Measurements from ENCODE around the gene FAM149A. TPM values are rescaled to one million over a fixed set of nuclear protein-coding genes. Genes with fewer than 3 reads are reported as not detected.

The FAM149A gene
- total RNA-seq, 1 experiment from 2014 or later, result 12.5 TPM

- Histone ChIP-seq H3K27me3 (no peaks in the 10 kb centered on the region; the same call in 1 of the 2 replicates), H3K9me3 (no peaks in the 10 kb centered on the region), H3K36me3 (no peaks in the 10 kb centered on the region), H3K4me3 (no peak overlapping the region)
- DNase-seq, result no peak
These were observed 65.7 kb downstream of the FAM149A start for GRCh38 chr4:186169945-186170802.

- no peak for DNase-seq
- H3K27me3 ChIP-seq, result no peaks in the 10 kb centered on the region; the same call in 1 of the 2 replicates
These were observed 66.5 kb downstream of the FAM149A start for GRCh38 chr4:186170966-186171365.

GRCh38 chr4:186172546-186172945, 68.0 kb downstream of the FAM149A start:
- Histone ChIP-seq H3K4me3 (no peak overlapping the region), H3K9me3 (no peaks in the 10 kb centered on the region), H3K27me3 (no peaks in the 10 kb centered on the region; the same call in 1 of the 2 replicates), H3K36me3 (no peaks in the 10 kb centered on the region)
- no peak for DNase-seq

More at GRCh38 chr4:186170966-186171365, 66.5 kb downstream of the FAM149A start:
- Histone ChIP-seq H3K9me3 (no peaks in the 10 kb centered on the region), H3K4me3 (no peak overlapping the region), H3K36me3 (no peaks in the 10 kb centered on the region)

- Histone ChIP-seq H3K4me3 (no peak overlapping the region), H3K36me3 (no peaks in the 10 kb centered on the region), H3K9me3 (no peaks in the 10 kb centered on the region), H3K27me3 (no peaks in the 10 kb centered on the region)
- DNase-seq, result no peak
These were observed 83.6 kb downstream of the FAM149A start for GRCh38 chr4:186188107-186188506.

GRCh38 chr4:186189656-186190055, 85.2 kb downstream of the FAM149A start:
- no peaks in the 10 kb centered on the region for H3K9me3 ChIP-seq
- no peak for DNase-seq
- H3K27me3 ChIP-seq, result no peaks in the 10 kb centered on the region
- H3K36me3 ChIP-seq, result no peaks in the 10 kb centered on the region
- no peak overlapping the region; the same call in 1 of the 2 replicates for H3K4me3 ChIP-seq

GRCh38 chr4:186190581-186191199, 86.2 kb downstream of the FAM149A start:
- peak overlapping the region; percentile 76 for H3K4me3 ChIP-seq
- peak; percentile 72 for DNase-seq
- no peaks in the 10 kb centered on the region for H3K27me3 ChIP-seq
- no peaks in the 10 kb centered on the region; the same call in 1 of the 2 replicates for H3K36me3 ChIP-seq
- no peaks in the 10 kb centered on the region for H3K9me3 ChIP-seq

GRCh38 chr4:186191200-186192065, 86.9 kb downstream of the FAM149A start, which contains the start of gene CYP4V2:
TSS of gene CYP4V2 (plus strand) at chr4:186191567. CDS start at chr4:186191824, 257 bp downstream.
- DNase-seq, result peak; percentile 90
- Histone ChIP-seq H3K27me3 (no peaks in the 10 kb centered on the region), H3K9me3 (no peaks in the 10 kb centered on the region), H3K4me3 (peak within 1 kb of the TSS; percentile 76), H3K36me3 (no peaks in the 10 kb centered on the region; the same call in 1 of the 2 replicates)

GRCh38 chr4:186192066-186192612, 87.6 kb downstream of the FAM149A start:
- no peaks in the 10 kb centered on the region for H3K9me3 ChIP-seq
- peak; percentile 72 for DNase-seq
- no peaks in the 10 kb centered on the region for H3K27me3 ChIP-seq
- H3K36me3 ChIP-seq, result peaks cover 2% of the 10 kb centered on the region
- peak overlapping the region; percentile 76 for H3K4me3 ChIP-seq

GRCh38 chr4:186193851-186194250, 89.3 kb downstream of the FAM149A start:
- H3K4me3 ChIP-seq, result no peak overlapping the region
- DNase-seq, result no peak
- H3K36me3 ChIP-seq, result peaks cover 2% of the 10 kb centered on the region
- H3K27me3 ChIP-seq, result no peaks in the 10 kb centered on the region
- no peaks in the 10 kb centered on the region for H3K9me3 ChIP-seq

- no peaks in the 10 kb centered on the region for H3K9me3 ChIP-seq
- no peak overlapping the region for H3K4me3 ChIP-seq
- H3K27me3 ChIP-seq, result no peaks in the 10 kb centered on the region
- DNase-seq, result no peak
- H3K36me3 ChIP-seq, result peaks cover 2% of the 10 kb centered on the region
These were observed 91.6 kb downstream of the FAM149A start for GRCh38 chr4:186196063-186196462.

- H3K4me3 ChIP-seq, result no peak overlapping the region
- no peaks in the 10 kb centered on the region for H3K27me3 ChIP-seq
- H3K36me3 ChIP-seq, result peaks cover 2% of the 10 kb centered on the region; the same call in 1 of the 2 replicates
- no peaks in the 10 kb centered on the region for H3K9me3 ChIP-seq
- no peak for DNase-seq
These were observed 96.0 kb downstream of the FAM149A start for GRCh38 chr4:186200516-186200915.

- Histone ChIP-seq H3K9me3 (no peaks in the 10 kb centered on the region), H3K4me3 (no peak overlapping the region), H3K27me3 (no peaks in the 10 kb centered on the region), H3K36me3 (peaks cover 2% of the 10 kb centered on the region; the same call in 1 of the 2 replicates)
- no peak for DNase-seq
These were observed 96.5 kb downstream of the FAM149A start for GRCh38 chr4:186201010-186201409.

- no peaks in the 10 kb centered on the region for H3K9me3 ChIP-seq
- peaks cover 2% of the 10 kb centered on the region; the same call in 1 of the 2 replicates for H3K36me3 ChIP-seq
- peak; percentile 10 for DNase-seq
- H3K27me3 ChIP-seq, result no peaks in the 10 kb centered on the region
- no peak overlapping the region for H3K4me3 ChIP-seq
These were observed 97.2 kb downstream of the FAM149A start for GRCh38 chr4:186201535-186202230.

GRCh38 chr4:186202490-186203140, 98.1 kb downstream of the FAM149A start:
- no peak for DNase-seq
- Histone ChIP-seq H3K4me3 (no peak overlapping the region), H3K9me3 (no peaks in the 10 kb centered on the region), H3K27me3 (no peaks in the 10 kb centered on the region), H3K36me3 (no peaks in the 10 kb centered on the region)

- Histone ChIP-seq H3K27me3 (no peaks in the 10 kb centered on the region), H3K4me3 (no peak overlapping the region), H3K9me3 (no peaks in the 10 kb centered on the region), H3K36me3 (no peaks in the 10 kb centered on the region)
- no peak for DNase-seq
These were observed 98.9 kb downstream of the FAM149A start for GRCh38 chr4:186203406-186203805.

Data from MG63 (cell line).